Endodermal cell (in vitro differentiated cells): ENCODE results near the gene TLE3. TPM values are rescaled to one million over a fixed set of nuclear protein-coding genes. Genes with fewer than 3 reads are reported as not detected.

ENCODE experiments used
- DNase-seq: peaks from one replicate; pipeline ENCODE4 v3.0.0-alpha.2; 2017
- H3K27ac ChIP-seq: 2 replicates; pipeline ENCODE4 v1.5.1; 2013; ENCODE audit warnings: mild to moderate bottlenecking, low read depth, low read length, moderate library complexity
- H3K27me3 ChIP-seq: 2 replicates; pipeline ENCODE4 v1.6.1; 2013; ENCODE audit warnings: mild to moderate bottlenecking, low read length, moderate library complexity; ENCODE audit not compliant: insufficient read depth, control insufficient read depth, poor library complexity, severe bottlenecking
- H3K36me3 ChIP-seq: 2 replicates; pipeline ENCODE4 v1.7.0; 2013; ENCODE audit warnings: mild to moderate bottlenecking, low read length, moderate library complexity; ENCODE audit not compliant: control insufficient read depth, insufficient read depth
- H3K4me1 ChIP-seq: one replicate; pipeline ENCODE4 v1.7.0; 2013; ENCODE audit warnings: low read length; ENCODE audit not compliant: control insufficient read depth, insufficient read depth
- H3K4me3 ChIP-seq: 2 replicates; pipeline ENCODE4 v1.5.1; 2013; ENCODE audit warnings: mild to moderate bottlenecking, low read length, moderate library complexity
- H3K9ac ChIP-seq: 2 replicates; pipeline ENCODE4 v1.6.1; 2013; ENCODE audit warnings: mild to moderate bottlenecking, low read length, moderate library complexity; ENCODE audit not compliant: poor library complexity, severe bottlenecking; ENCODE audit errors: extremely low read depth
- H3K9me3 ChIP-seq: 2 replicates; pipeline ENCODE4 v1.6.1; 2013; ENCODE audit warnings: mild to moderate bottlenecking, low read length, moderate library complexity; ENCODE audit not compliant: control insufficient read depth
- H3K27ac Mint-ChIP-seq: 2 replicates; pipeline ENCODE4 v1.8.0; 2020; ENCODE audit warnings: mixed read lengths
- H3K27me3 Mint-ChIP-seq: 2 replicates; pipeline ENCODE4 v1.8.0; 2021; ENCODE audit warnings: mild to moderate bottlenecking, mixed read lengths; ENCODE audit not compliant: insufficient read depth
- H3K36me3 Mint-ChIP-seq: 2 replicates; pipeline ENCODE4 v1.8.0; 2020; ENCODE audit warnings: low read depth, mixed read lengths
- H3K4me1 Mint-ChIP-seq: 2 replicates; pipeline ENCODE4 v1.8.0; 2020; ENCODE audit warnings: mixed read lengths
- H3K4me3 Mint-ChIP-seq: 2 replicates; pipeline ENCODE4 v1.8.0; 2020; ENCODE audit warnings: mild to moderate bottlenecking, moderate library complexity, mixed read lengths
- H3K9me3 Mint-ChIP-seq: 2 replicates; pipeline ENCODE4 v1.8.0; 2020; ENCODE audit warnings: mild to moderate bottlenecking, mixed read lengths
- WGBS, 2 experiments: methylation state at CpG; one replicate each; pipeline versions ENCODE4 v1.1.5 to v1.1.7; 2013; ENCODE audit warnings: missing lambda C conversion rate in 2 of 2, mixed read lengths in 1 of 2; ENCODE audit not compliant: insufficient coverage in 1 of 2, insufficient read length in 1 of 2; 5-methylcytosine and 5-hydroxymethylcytosine counted together
- total RNA-seq, 2 donors: library from RNA; stranded (reverse); fragmentation: NEBNext Ultra II Directional in 1 of 2; extraction: Animal tissue kit (Norgen Biotek cat#: 25700) in 1 of 2; gene quantifications; 2 replicates in 1 of 2; 3 replicates in 1 of 2; pipeline ENCODE4 v1.2.1, GENCODE V29; 2021
- TF ChIP-seq, protein P1 (sequence below): fragments of 200-600 bp; sonication (generic); conservative IDR thresholded peaks from 2 replicates; pipeline ENCODE4 v1.5.0; 2021; ENCODE audit warnings: antibody characterized with exemption, mild to moderate bottlenecking

The TLE3 gene
- total RNA-seq, 2 donors from 2014 or later, result 66.5 to 81.1 TPM

DNA sequence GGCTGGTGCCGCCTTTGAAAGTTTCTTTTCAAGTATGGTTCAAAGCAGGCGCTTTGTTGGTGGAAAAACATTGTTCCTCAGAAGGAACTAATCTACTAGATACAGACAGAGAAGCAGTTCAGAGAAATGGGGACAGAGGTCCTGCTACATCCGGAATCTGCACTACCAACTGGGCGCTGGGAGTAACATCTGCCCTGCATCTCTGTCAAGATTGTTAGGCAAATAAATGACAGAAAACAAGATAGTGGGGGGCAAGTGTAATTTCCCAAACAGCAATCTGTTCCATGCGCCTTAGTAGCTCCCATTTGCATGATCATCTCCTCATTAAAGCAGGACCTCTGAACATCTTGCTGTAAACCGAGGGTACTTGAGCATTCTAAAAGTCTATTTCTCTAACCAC lies 17.4 kb downstream of the TLE3 start:
- TF ChIP-seq, protein P1, sequence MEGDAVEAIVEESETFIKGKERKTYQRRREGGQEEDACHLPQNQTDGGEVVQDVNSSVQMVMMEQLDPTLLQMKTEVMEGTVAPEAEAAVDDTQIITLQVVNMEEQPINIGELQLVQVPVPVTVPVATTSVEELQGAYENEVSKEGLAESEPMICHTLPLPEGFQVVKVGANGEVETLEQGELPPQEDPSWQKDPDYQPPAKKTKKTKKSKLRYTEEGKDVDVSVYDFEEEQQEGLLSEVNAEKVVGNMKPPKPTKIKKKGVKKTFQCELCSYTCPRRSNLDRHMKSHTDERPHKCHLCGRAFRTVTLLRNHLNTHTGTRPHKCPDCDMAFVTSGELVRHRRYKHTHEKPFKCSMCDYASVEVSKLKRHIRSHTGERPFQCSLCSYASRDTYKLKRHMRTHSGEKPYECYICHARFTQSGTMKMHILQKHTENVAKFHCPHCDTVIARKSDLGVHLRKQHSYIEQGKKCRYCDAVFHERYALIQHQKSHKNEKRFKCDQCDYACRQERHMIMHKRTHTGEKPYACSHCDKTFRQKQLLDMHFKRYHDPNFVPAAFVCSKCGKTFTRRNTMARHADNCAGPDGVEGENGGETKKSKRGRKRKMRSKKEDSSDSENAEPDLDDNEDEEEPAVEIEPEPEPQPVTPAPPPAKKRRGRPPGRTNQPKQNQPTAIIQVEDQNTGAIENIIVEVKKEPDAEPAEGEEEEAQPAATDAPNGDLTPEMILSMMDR, result no peak
- H3K27ac ChIP-seq, result no peak overlapping the region
- peaks cover 83% of the 10 kb centered on the region for H3K36me3 ChIP-seq
- H3K9ac ChIP-seq, result no peak overlapping the region
- no peak overlapping the region for H3K4me3 Mint-ChIP-seq
- WGBS, 2 experiments, result 94 to 95% methylated on average over 5 to 6 of the region's 6 CpGs
- H3K36me3 Mint-ChIP-seq, result peaks cover 59% of the 10 kb centered on the region
- no peak overlapping the region for H3K27ac Mint-ChIP-seq
- H3K4me3 ChIP-seq, result no peak overlapping the region
- peaks cover 73% of the 10 kb centered on the region for H3K4me1 Mint-ChIP-seq
- no peak for DNase-seq
- H3K4me1 ChIP-seq, result peaks cover 29% of the 10 kb centered on the region
- no peaks in the 10 kb centered on the region for H3K27me3 ChIP-seq
- H3K27me3 Mint-ChIP-seq, result no peaks in the 10 kb centered on the region
- no peaks in the 10 kb centered on the region for H3K9me3 Mint-ChIP-seq
- no peaks in the 10 kb centered on the region for H3K9me3 ChIP-seq

DNA sequence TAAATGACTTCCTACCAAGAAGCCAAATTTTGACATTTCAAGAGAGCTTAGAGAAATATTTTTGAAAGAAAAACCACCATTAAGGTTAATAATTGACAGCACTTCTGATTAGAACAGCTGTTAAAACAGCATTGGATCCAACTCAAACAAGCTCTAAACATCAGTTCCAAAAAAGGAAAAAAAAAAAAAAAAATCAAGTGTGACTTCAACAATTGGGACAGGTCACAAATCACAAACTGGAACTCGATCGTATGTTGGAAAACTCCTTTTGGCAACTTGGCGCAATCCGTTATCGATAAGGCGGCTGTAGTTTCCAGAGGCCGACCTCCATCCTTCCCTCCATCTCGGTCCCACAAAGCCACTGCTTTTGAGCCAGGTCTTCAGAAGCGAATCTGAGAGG lies 17.8 kb downstream of the TLE3 start:
- peaks cover 83% of the 10 kb centered on the region for H3K36me3 ChIP-seq
- Mint-ChIP-seq H3K27ac (no peak overlapping the region), H3K9me3 (no peaks in the 10 kb centered on the region), H3K4me1 (peaks cover 73% of the 10 kb centered on the region), H3K36me3 (peaks cover 59% of the 10 kb centered on the region), H3K27me3 (no peaks in the 10 kb centered on the region), H3K4me3 (no peak overlapping the region)
- WGBS, 2 experiments, result 98 to 100% methylated on average over 4 to 9 of the region's 9 CpGs
- no peaks in the 10 kb centered on the region for H3K9me3 ChIP-seq
- TF ChIP-seq, protein P1, result no peak
- H3K27ac ChIP-seq, result no peak overlapping the region
- H3K4me3 ChIP-seq, result no peak overlapping the region
- H3K4me1 ChIP-seq, result peaks cover 29% of the 10 kb centered on the region
- DNase-seq, result no peak
- no peak overlapping the region for H3K9ac ChIP-seq
- no peaks in the 10 kb centered on the region for H3K27me3 ChIP-seq

DNA sequence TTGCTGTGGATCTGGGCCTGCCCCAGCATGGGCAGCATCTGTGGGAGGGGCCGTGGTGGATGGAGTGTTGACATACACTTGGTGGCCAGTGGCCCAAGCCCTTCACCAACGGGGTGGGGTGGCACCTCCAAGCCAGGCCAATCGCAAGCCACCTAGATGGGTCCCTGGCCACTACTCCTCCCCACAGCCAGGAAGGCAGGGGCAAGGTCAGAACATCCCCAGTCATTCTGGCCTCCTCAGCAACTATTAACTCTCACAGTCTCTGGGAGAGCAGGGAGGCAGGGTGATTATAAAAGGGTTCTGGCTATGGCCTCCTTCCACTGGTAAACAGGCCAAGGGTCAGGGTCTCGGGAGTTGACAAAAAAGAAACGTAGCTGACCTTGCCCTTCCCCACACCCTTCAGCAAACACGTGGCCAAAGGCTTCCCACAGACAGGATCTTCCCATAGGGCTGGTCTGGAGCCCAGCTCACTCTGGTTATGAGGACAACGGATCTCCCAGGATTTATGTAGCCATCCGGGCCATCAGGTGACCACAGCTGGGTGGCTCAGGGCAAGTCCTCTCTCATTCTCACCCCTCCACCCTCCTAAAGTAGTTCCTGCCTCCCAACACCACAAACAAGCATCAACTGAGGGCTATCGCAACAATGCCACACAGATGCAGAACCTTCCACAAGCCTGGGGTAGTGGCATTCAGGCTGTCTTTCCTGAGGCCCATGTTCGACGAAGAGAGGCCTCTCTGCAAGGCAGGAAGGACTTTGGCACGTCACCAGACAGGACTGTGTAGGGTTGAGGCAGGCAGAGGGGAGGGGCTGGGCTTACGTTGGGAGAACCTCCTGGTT lies 18.9 kb downstream of the TLE3 start:
- TF ChIP-seq, protein P1, result no peak
- Histone ChIP-seq H3K36me3 (peaks cover 83% of the 10 kb centered on the region), H3K9ac (no peak overlapping the region), H3K4me3 (no peak overlapping the region), H3K27me3 (no peaks in the 10 kb centered on the region), H3K9me3 (no peaks in the 10 kb centered on the region), H3K4me1 (peaks cover 25% of the 10 kb centered on the region), H3K27ac (no peak overlapping the region)
- Mint-ChIP-seq H3K9me3 (no peaks in the 10 kb centered on the region), H3K27ac (peak overlapping the region; percentile 61), H3K4me1 (peaks cover 64% of the 10 kb centered on the region), H3K4me3 (no peak overlapping the region), H3K27me3 (no peaks in the 10 kb centered on the region), H3K36me3 (peaks cover 63% of the 10 kb centered on the region)
- 91 to 94% methylated on average over 7 to 13 of the region's 13 CpGs for WGBS, 2 experiments
- no peak for DNase-seq
